NCI-H524 (cell line): ENCODE data around the gene TRPC6.
"Not testable (repeated sequence)": the region's sequence is repeated elsewhere in the genome, so short reads cannot be mapped to it uniquely, and the experiment has no call there.

ENCODE experiments used
- DNase-seq, 2 experiments: peaks; one replicate each; lab custom pipeline; 2025; lab: John Stamatoyannopoulos, UW

TRPC6 gene

GRCh38 chr11:101448881-101449442 lies 134.8 kb downstream of the TRPC6 start:
- no peak for DNase-seq

- no peak for DNase-seq
Observed at GRCh38 chr11:101446726-101447125, 137.1 kb downstream of the TRPC6 start.

GRCh38 chr11:101446238-101446637 lies 137.6 kb downstream of the TRPC6 start:
- no peak for DNase-seq

DNA sequence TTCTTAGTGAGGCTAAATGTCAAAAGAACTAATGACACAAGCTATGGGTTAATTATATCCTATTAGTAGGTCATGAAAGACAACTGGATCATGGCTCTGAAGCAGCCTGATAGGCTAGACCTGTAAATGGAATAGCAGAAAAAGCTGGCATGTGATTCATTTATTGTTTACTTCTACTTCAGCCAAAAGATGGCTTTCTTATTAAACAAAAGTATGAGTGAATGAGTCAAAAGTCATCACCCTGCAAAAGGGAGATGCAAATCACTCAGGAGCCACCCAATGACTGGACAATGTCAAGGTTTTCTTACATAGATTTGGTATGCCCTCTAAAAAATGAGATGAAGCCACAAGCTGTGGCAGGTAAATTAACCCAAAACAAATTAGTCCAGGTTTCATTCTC lies 138.0 kb downstream of the TRPC6 start:
- DNase-seq, result no peak

- no peak for DNase-seq
Observed at GRCh38 chr11:101444851-101445250, 139.0 kb downstream of the TRPC6 start.

DNA sequence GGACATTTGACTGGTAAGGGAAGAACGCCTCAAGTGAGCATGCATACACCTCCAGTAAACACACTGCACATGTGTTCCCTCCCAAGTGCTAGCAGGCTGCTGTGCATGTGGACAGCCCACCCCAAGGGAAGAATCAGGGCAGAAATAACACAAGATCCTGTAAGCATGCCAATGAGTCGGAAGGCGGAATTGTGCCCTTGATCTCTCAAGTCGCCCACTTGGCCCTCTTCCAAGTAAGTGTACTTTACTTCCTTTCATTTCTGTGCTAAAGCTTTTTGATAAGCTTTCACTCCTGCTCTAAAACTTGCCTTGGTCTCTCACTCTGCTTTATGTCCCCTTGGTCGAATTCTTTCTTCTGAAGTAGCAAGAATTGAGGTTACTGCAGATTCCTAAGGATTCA lies 139.6 kb downstream of the TRPC6 start:
- no peak for DNase-seq

DNA sequence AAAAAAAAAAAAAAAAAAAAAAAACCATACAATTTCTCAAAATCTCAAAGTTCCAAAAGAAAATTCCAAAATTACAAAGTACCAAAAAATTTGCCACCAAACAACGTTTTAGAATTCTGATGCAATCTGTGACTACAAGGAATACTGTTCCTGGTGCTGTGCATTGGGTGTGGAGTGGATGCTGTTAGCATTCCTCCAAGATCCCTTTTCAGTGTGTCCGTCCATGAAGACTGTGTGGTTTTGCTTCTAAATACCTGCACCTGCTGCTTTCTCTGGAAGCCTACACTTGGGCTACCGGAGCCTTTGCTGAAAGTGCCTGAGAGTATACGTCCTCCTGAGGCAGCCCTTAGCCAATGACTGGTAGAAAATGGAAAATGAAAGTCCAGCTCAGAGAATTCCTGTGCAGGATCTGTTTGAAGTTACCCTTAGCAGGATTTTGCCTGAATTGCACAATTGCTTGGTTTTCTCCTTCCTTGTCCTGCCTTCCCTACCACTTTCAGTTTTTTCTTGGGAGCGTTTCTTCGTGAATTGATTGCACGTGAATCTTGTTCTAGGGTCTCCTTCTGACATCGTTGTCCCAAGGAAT lies 140.8 kb downstream of the TRPC6 start:
- DNase-seq, result no peak

DNA sequence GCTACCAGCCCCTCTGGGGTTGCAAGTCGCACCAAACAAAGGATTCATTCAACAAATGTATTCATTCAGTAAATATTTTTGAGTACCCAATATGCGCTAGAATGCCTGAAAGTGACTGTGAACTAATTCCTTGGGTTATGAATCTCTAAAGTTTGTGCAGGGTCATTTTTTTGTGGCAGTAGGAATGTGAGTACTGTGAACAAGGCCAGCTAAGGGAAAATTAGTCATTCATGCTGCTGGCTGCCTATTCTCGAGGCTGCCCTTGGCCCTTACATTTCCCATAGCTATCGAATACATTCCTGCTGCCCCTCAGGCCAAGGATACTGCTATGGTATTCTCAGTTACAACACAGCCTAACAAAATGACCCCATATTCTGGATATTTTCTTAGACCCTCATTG lies 141.6 kb downstream of the TRPC6 start:
- DNase-seq, result no peak

DNA sequence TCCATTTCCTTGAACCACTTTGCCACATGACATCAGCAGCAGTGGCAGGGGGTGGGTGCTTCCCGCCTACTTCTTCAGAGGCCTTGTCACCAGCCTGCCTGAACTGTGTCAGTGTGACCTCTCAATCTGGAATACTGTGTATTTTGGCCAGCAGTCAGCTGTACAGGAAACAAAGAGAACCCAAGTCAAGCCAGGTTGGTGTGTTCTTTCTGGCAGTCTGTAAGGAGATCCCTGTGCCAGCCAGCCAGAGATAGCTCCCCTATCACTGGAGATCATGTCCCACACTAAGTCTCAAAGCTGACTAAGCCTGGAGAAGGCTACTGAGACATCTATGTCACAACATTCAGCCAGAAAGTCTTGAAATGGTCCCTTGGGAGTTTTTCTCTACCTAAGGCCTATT lies 142.1 kb downstream of the TRPC6 start:
- DNase-seq, result no peak

DNA sequence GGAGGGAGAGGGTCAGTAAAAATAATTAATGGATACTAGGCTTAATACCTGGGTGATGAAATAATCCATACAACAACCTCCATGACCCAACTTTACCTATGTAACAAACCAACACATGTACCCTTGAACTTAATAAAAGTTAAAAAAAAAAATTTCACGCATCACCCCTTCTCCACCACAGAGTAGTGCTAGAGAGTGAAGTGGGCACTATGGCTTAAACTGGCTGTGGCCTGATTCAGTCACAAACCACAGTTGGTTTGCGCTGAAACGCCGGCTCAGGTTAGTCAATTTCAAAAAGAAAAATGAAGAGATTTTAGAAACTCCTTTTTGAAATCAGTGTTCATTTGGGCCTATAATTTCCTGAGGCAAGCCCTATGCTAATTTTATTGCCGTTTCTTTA lies 144.3 kb downstream of the TRPC6 start:
- no peak for DNase-seq

- not testable (repeated sequence) for DNase-seq
Observed at GRCh38 chr11:101438708-101439107, 145.1 kb downstream of the TRPC6 start.

GRCh38 chr11:101438126-101438525 lies 145.7 kb downstream of the TRPC6 start:
- no peak for DNase-seq

DNA sequence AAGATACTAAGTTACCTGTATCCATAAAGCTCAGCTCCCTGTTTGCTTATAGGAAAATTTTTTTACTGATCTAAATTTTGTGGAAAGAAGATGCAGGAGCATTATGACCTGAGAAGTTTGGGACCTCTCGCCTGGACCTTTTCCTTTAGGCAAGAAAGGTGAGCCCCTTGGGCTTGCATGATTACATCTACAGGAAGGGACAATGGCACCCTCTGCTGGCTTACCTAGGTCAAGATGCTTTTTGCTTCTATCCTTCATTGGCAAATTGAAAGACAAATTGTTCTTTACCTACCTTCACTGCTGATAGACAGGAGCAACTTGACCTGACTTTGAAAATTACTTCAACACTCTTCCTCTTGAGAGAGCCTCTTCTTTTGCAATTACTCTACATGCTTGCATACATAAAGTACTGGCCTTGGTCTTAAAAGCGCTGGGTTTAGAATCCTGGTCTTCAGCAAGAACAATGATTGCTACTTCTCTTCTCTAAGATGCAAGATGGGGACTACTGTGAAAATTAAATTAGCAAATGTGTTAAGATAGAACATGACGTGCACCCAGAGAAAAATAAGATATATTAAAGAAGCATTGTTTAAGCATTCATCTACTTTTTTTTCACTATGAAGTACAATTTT lies 147.2 kb downstream of the TRPC6 start:
- peak; percentile 14 to 25 for DNase-seq

DNA sequence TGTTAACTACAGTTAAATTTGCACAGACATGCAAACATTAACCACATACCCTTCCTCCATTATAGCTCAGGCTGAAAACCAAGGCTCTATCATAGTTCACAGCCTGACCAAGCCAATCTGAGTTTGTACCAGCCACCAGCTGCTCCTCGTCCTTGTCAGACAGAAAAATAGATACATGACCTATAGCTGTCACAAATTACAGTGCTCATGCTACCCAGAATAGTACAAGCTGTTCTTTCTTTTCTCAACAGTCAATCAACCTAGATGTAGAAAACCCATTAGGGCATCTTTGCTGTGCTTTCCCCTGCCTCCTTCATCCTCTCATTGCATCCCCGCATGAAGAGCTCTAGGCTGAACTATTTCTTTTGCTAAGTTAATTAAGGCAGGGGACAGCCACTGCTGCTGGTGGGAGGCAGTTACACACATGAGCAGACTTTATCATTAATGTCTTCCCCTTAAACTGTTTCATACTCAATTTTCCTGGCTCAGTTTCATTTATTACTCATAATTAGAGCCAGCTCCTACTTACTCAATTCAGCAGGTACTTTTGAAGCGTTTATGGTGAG lies 148.3 kb downstream of the TRPC6 start:
- DNase-seq, result no peak

DNA sequence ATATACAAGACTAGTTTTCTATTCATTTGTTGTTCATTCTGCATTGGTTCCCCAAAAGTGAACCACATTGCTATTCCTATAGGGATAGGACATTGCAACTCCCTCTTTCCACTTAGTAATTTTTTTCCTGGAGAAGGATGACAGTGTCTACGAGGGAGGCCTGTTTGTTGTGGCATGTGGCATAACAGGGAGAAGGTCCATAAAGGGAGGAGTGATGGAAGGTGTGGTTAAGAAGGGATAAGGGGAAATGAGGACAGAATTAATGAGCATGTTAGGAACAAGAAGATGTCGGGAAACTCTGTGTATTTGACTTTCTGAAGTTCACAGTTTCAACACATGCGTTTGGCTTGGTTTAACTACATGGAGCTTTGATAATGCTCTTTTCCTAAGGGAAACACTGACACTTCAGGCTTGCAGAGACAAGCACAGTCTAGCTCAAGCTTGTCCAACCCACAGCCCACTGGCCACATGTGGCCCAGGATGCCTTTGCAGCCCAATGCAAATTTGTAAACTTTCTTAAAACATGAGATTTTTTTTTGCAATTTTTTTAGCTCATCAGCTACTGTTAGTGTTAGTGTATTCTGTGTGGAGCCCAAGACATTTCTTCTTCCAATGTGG lies 149.7 kb downstream of the TRPC6 start:
- no peak for DNase-seq

GRCh38 chr11:101433151-101433550 lies 150.7 kb downstream of the TRPC6 start:
- DNase-seq, result no peak

DNA sequence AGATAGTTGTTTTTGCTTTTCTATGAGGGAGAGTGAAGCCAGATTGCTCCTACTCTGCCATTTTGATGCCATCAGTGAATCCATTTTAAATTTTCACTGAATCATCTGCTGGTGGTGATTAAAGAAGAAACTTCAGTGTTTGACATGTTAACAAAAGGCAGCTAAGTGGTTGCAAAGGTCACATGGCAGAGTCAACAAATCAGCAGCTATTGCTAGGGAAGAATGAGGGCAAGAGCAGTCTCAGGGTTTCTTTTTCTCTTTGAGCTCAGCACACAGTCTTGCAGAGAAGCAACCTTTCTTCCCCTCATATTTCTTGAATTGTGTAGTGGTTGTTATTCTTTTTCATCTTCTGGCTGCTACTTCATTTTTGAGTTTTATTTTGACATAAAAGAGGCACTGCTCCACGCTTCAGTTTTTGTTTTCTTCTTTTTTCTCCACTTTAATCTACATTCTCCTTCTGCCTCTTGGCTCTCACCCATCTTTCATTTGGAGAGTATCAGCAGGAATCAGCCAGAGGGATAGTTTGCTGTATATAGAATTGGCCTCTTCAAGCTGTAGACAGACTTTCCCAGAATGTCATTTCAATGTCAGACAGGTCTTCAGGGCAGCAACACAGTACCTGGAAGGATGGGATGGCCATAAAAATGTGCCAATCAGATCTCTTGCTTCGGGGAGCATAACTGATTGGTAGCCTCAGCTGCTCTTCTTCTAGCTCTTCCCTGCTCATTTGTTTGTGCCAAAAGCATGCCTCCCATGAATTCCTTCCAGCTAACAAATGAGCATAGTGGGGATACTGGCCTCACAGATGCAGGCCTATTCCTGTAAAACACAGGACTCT lies 153.9 kb downstream of the TRPC6 start:
- no peak for DNase-seq

- peak in 1 of 2 experiments; percentile 15 for DNase-seq
Observed at GRCh38 chr11:101428918-101429317, 154.9 kb downstream of the TRPC6 start.

GRCh38 chr11:101407324-101407723 lies 176.5 kb downstream of the TRPC6 start:
- no peak for DNase-seq
